Type B pancreatic cell (in vitro differentiated cells): ENCODE results near the gene DMD. TPM values are rescaled to one million over a fixed set of nuclear protein-coding genes. Genes with fewer than 3 reads are reported as not detected.

ENCODE experiments used
- DNase-seq: peaks from one replicate; pipeline ENCODE4 v3.0.0; 2021; ENCODE audit warnings: mixed read lengths; ENCODE audit not compliant: unreplicated experiment; ENCODE audit errors: extremely low spot score
- H3K27ac Mint-ChIP-seq: 2 replicates; pipeline ENCODE4 v1.8.0; 2021; ENCODE audit warnings: mild to moderate bottlenecking, mixed read lengths
- H3K27me3 Mint-ChIP-seq: 2 replicates; pipeline ENCODE4 v1.8.0; 2021; ENCODE audit warnings: mixed read lengths
- H3K36me3 Mint-ChIP-seq: 2 replicates; pipeline ENCODE4 v1.8.0; 2021; ENCODE audit warnings: mixed read lengths
- H3K4me1 Mint-ChIP-seq: one replicate; pipeline ENCODE4 v1.8.0; 2021; ENCODE audit warnings: mixed read lengths; ENCODE audit not compliant: unreplicated experiment
- H3K4me3 Mint-ChIP-seq: 2 replicates; pipeline ENCODE4 v1.8.0; 2021; ENCODE audit warnings: mild to moderate bottlenecking, mixed read lengths
- H3K9me3 Mint-ChIP-seq: 2 replicates; pipeline ENCODE4 v1.8.0; 2021; ENCODE audit warnings: mixed read lengths
- total RNA-seq: library from RNA; stranded (reverse); gene quantifications from 2 replicates; pipeline ENCODE4 v1.2.1, GENCODE V29; 2021; ENCODE audit warnings: low replicate concordance
- TF ChIP-seq, protein P1 (sequence below): fragments of 200-600 bp; sonication (generic); conservative IDR thresholded peaks from 2 replicates; pipeline ENCODE4 v1.5.0; 2021; ENCODE audit warnings: antibody characterized with exemption, mild to moderate bottlenecking

The DMD gene
- total RNA-seq, 1 donor from 2014 or later: 57.1 TPM

DNA sequence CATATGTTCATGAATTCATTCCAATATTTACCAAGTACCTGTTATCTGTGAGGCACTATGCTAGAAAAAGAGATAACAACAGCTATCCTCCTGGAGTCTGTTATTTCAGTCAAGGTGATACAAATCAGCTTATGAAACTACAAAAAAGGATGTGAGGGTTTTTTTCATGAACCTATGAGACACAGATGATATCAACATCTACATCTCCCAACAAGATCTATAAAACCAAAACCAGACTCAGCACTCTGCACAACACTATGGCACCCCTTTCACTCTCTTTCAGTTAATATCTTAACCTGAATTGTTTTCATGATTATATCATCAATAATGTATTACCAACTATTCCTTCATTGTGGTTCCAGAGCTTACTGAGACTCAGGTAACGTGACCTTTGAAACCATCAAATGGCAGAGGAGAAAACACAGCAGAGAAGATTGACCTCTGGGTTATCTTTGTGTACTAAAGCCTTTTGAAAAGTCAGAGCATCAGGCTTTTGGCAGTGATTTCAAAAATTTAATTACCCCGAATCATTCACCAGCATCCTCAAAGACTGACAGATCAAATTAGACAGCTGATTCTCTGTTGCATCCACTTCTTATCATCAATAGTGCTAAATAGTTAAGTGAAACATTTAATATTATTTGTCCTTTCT lies 1894.9 kb downstream of the DMD start:
- Mint-ChIP-seq H3K9me3 (no peaks in the 10 kb centered on the region), H3K36me3 (no peaks in the 10 kb centered on the region), H3K27ac (no peak overlapping the region), H3K27me3 (no peaks in the 10 kb centered on the region), H3K4me3 (no peak overlapping the region), H3K4me1 (peaks cover 17% of the 10 kb centered on the region)
- DNase-seq: no peak
- TF ChIP-seq, protein P1, sequence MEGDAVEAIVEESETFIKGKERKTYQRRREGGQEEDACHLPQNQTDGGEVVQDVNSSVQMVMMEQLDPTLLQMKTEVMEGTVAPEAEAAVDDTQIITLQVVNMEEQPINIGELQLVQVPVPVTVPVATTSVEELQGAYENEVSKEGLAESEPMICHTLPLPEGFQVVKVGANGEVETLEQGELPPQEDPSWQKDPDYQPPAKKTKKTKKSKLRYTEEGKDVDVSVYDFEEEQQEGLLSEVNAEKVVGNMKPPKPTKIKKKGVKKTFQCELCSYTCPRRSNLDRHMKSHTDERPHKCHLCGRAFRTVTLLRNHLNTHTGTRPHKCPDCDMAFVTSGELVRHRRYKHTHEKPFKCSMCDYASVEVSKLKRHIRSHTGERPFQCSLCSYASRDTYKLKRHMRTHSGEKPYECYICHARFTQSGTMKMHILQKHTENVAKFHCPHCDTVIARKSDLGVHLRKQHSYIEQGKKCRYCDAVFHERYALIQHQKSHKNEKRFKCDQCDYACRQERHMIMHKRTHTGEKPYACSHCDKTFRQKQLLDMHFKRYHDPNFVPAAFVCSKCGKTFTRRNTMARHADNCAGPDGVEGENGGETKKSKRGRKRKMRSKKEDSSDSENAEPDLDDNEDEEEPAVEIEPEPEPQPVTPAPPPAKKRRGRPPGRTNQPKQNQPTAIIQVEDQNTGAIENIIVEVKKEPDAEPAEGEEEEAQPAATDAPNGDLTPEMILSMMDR: no peak

DNA sequence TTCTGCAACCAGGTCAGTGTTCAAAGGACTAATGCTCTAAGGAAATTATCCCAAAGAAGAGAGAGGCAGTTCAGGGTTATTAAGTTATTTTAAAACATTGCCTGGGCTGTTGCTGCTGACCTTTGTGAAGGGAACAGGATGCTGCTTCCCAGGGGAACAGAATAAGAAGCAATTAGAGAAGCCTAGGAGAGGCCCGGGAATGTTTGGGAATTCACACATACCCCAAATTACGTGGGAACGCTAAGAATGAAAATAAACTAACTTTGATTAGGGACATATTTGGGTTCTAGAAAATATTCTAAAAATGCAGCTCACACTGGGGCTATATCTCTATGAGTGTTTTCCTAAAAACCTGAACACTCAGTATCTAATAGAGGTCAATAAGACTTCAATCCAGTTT lies 1896.4 kb downstream of the DMD start:
- no peak for DNase-seq
- no peak overlapping the region for H3K4me3 Mint-ChIP-seq
- H3K36me3 Mint-ChIP-seq: no peaks in the 10 kb centered on the region
- peaks cover 15% of the 10 kb centered on the region for H3K4me1 Mint-ChIP-seq
- TF ChIP-seq, protein P1: no peak
- H3K27me3 Mint-ChIP-seq: no peaks in the 10 kb centered on the region
- no peaks in the 10 kb centered on the region for H3K9me3 Mint-ChIP-seq
- H3K27ac Mint-ChIP-seq: no peak overlapping the region

DNA sequence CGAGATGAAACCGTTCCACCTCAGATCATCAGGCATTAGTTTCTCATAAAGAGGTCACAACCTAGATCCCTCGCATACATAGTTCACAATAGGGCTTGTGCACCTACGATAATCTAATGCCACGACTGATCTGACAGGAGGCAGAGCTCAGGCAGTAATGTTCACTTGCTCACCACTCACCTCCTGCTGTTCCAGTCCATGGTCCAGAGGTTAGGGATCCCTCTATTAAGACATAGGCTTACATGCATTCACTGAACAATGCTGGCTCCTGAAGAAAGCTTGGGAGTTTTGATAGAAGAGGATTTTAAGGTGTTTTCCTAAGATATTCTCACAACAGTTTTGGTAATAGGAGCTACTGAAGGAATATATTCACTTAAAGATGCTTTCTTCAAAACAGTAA lies 1903.4 kb downstream of the DMD start:
- H3K36me3 Mint-ChIP-seq: no peaks in the 10 kb centered on the region
- no peak for DNase-seq
- TF ChIP-seq, protein P1: no peak
- no peak overlapping the region for H3K27ac Mint-ChIP-seq
- no peaks in the 10 kb centered on the region for H3K4me1 Mint-ChIP-seq
- H3K4me3 Mint-ChIP-seq: no peak overlapping the region
- H3K27me3 Mint-ChIP-seq: no peaks in the 10 kb centered on the region
- H3K9me3 Mint-ChIP-seq: no peaks in the 10 kb centered on the region

DNA sequence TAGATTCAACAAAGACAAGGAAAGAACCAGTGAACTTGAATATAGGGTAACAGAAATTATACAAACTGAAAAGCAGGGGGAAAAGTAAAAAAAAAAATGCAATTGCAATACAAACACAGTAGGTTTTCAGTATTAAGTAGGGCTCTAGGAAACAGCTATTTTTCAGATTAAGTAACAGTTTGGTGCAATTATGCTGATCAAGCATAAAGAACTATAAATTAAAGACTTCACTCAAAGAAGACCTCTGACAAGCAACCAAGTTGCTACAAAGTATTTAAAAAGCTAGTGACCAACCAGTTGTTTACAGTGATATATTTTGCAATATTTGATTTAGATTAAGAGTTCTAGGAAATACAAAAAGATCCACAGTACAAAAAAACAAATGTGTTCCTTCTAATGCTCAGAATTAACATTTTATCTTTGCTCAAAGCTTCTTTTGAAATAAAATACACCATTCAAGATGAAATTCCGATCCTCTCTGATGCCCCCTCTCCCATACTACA lies 1908.7 kb downstream of the DMD start:
- Mint-ChIP-seq H3K27ac (no peak overlapping the region), H3K4me1 (no peaks in the 10 kb centered on the region), H3K36me3 (no peaks in the 10 kb centered on the region), H3K4me3 (no peak overlapping the region), H3K9me3 (peaks cover 3% of the 10 kb centered on the region), H3K27me3 (no peaks in the 10 kb centered on the region)
- no peak for DNase-seq
- TF ChIP-seq, protein P1: no peak

DNA sequence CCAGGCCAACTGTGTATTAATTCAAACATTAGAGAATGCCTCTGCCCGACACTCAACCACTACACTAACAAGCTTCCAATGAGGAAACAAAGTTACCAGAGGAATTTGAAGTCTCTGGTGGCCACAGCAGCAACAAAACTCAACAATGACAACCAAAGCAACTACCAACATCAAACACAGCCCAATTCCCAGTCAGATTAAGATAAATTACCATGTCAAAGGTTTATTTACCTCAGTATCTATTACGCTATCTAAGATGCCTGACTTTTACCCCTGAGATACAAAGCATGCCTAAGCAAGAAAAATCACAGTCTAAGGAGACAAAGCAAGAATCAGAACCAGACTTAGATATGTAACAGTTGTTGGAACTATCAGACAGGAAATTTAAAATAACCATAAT lies 1909.4 kb downstream of the DMD start:
- peaks cover 3% of the 10 kb centered on the region for H3K9me3 Mint-ChIP-seq
- no peak overlapping the region for H3K27ac Mint-ChIP-seq
- no peaks in the 10 kb centered on the region for H3K4me1 Mint-ChIP-seq
- TF ChIP-seq, protein P1: no peak
- no peaks in the 10 kb centered on the region for H3K27me3 Mint-ChIP-seq
- no peak for DNase-seq
- no peak overlapping the region for H3K4me3 Mint-ChIP-seq
- H3K36me3 Mint-ChIP-seq: no peaks in the 10 kb centered on the region
